Stimulated activated CD4-positive, alpha-beta T cell treated with anti-CD3 and anti-CD28 coated beads, Interleukin-4, amount 100 ng/mL, for 24 hours (primary cell): ENCODE measurements around the gene CSTB.
"Not testable (repeated sequence)": the region's sequence is repeated elsewhere in the genome, so short reads cannot be mapped to it uniquely, and the experiment has no call there.

ENCODE experiments used
- DNase-seq: peaks from one replicate; pipeline ENCODE4 v3.0.0-alpha.2; 2020

Gene CSTB, protein sequence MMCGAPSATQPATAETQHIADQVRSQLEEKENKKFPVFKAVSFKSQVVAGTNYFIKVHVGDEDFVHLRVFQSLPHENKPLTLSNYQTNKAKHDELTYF

DNA sequence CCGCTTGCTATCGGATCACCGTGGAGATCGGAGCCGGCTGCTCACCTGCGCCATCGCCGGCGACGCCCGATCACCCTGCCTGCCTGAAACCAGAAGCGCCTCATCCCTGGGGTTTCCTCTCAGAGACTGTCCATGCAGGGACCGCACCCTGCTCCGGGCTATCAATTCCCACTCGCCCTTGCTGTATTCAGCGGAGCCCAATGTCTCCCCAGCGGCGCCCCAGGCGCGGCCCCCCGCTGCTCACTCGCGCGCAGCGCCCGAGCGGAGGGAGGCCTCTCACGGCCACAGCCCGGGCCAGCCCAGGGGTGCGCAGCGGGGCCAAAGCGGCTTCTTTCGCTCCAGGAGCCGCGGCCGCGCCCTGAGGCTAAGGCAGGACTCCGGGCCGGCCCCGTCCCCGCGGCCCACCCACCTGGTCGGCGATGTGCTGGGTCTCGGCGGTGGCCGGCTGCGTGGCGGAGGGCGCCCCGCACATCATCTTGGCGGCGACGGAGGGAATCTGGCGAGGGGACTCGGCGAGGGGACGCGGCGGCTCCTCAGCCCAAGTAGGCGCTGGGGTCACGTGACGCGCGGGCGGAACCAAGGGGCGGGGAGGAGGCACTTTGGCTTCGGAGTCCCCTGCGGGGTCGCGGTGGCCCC lies at the start of gene CSTB:
Gene CSTB (minus strand): TSS at position 514 of the 636 bp plus-strand sequence. CDS start 39 bp downstream, at position 475.
- peak; percentile 85 for DNase-seq

DNA sequence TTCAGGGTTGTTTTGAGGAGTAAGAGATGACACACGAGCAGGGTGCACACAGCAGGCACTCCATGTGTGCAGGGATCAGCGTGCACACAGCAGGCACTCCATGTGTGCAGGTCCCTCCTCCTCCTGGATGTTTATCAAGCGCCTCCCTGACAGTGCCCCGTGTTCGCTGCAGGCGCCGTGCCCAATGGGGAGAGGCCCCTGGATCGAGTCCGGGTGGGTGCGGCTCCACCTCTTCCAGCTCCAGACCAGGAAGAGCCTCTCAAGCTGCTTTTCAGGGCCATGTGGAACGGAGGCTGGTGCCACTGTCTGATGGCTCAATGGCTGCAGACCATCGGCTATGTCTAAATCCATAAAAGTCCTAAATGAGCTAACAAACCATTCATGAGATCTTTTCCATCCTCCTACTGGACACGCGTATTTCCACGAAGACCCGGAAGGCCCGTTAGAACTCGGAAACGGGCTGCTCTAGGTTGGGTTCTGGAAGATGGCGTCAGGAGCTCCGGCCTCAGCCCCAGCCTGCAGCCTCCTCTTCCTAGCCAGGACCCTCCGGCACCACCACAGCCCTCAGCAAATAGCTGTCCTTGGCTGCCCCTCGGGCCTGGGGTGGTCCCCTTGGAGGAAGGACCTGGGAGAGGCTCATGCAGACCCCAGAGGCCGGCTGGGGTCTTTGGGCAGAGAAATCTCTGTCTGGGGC lies 49.3 kb upstream of the CSTB start:
- DNase-seq = no peak

DNA sequence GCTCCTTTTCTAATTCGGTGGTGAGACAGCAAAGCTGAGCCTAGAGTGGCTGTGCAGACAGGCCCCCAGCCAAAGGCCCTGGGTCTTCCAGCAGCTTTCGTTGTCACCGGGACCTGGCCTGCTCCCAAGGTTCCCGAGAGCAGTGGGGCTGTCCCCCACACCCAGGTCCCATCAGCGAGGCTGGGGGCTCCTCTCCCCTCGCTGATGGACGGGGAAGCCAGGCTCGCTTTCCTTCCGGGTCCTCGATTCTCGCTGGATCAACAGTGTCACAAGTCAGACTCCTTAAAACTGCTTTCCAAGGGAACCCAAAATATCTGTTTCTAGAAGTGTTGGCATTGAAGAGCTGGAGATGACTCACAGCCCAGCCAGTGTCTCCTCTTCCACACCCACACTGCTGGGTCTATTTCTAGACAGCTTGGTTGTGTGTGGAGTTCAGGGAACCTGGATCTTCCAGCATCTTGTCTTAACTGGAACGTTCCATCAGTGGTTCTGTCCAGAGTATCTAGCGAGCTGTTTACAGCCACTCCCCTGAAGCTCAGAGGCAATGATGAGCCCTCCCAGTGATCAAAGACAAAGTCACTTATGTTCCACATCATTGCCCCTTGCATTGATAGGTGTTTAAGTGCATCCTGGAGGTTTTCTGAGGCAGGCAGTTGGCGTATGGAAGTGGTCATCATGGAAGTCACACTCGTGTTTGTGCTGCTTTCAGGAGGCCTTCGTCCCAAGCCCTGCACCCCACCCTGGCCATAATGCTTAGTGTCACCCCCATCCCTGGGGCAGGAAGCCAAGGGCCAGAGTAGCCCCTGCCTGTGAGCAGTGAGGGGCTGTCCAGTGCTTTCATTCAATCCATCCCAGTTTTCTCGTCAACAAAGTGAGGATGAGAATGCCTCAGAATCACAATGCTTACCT lies 48.5 kb upstream of the CSTB start:
- no peak for DNase-seq

DNA sequence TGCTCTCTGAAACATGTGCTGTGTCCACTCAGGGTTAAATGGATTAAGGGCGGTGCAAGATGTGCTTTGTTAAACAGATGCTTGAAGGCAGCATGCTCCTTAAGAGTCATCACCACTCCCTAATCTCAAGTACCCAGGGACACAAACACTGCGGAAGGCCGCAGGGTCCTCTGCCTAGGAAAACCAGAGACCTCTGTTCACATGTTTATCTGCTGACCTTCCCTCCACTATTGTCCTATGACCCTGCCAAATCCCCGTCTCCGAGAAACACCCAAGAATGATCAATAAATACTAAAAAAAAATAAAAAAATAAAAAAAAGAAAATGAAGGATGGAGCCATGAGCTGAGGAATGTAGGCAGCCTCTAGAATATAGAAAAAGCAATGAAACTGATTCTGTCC lies 46.6 kb upstream of the CSTB start:
- not testable (repeated sequence) for DNase-seq

DNA sequence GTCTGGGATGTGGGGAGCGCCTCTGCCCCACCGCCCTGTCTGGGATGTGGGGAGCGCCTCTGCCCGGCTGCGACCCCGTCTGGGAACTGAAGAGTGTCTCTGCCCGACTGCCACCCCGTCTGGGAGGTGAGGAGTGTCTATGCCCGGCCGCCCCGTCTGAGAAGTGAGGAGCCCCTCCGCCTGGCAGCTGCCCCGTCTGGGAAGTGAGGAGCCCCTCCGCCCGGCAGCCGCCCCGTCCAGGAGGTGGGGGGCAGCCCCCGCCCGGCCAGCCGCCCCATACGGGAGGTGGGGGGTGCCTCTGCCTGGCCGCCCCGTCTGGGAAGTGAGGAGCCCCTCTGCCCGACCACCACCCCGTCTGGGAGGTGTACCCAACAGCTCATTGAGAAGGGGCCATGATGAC lies 46.1 kb upstream of the CSTB start:
- DNase-seq = not testable (repeated sequence)

DNA sequence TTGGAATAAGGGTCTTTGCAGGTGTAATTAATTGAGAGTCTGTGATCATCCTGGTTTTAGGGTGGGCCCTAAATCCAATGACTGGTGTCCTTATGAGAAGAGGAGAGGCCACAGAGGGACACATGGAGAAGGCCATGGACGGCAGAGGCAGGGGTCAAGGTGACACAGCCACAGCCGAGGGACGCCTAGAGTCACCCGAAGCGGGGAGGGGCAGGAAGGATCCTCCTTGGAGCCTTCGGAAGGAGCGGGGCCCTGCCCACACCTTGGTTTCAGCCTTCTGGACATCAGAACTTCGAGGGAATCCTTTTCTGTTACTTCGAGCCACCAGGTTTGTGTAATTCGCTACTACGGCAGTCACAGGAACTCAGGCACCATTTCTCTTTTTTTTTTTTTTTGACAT lies 44.4 kb upstream of the CSTB start:
- DNase-seq = no peak

DNA sequence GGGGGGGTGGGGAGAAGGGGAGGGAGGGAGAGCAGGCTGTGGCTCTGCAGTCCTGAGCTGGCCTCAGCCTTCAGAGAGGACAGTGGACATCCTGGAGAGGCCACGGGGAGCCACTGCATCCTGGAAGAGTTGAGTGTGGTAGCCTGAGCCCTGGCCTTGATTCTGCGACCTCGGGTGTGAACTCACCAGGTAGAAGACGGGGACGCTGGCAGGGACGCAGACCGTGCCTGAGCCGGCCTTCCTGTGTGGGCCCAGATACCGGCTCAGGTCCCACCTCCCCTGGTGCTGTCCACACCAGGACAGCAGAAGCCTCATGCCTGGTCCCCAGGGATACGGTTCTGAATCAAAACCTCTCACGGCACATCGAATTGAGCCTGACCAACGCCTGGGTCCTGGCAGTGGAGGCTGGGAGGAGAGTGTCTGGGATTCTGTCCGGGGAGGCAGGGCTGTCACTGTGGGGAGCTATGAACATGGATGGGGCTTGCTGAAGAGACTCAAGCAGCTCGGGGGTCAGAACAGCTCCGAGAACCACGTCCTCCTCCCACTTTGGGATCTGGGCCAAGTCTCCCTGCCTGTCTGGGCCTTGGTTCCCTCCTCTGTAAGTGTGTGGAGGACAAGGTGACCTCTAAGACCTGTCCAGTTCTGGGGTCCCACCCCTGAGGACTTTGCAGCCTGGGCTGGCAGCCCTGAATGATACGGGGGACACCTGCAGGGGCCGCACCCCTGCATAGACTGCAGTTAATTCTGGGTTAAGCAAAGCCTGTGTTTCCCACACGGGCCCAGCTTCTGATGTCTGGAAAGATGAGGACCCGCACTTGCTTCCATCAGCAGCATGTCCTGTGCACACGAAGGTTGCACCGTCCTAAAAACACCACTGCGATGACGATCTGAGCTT lies 43.6 kb upstream of the CSTB start:
- DNase-seq = no peak

DNA sequence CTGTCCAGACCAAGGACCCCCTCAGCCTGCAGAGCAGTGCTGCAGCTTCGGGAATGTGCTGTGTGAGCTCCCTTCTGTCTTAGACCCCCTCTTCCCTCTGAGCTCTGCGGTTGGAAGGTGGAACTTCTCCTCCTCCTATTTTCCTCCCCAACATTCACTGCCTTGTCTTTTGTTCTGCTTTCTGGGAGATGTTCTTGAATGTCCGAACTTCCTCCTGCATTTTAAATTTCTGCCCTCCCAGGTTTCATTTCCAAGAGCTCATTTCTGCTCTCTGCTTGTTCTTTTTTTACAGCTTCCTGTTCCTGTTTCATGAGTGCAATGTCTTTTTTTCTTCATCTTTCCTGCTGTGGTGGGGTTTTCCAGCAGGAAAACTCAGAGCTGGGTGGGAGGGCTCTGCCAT lies 42.6 kb upstream of the CSTB start:
- DNase-seq = no peak

DNA sequence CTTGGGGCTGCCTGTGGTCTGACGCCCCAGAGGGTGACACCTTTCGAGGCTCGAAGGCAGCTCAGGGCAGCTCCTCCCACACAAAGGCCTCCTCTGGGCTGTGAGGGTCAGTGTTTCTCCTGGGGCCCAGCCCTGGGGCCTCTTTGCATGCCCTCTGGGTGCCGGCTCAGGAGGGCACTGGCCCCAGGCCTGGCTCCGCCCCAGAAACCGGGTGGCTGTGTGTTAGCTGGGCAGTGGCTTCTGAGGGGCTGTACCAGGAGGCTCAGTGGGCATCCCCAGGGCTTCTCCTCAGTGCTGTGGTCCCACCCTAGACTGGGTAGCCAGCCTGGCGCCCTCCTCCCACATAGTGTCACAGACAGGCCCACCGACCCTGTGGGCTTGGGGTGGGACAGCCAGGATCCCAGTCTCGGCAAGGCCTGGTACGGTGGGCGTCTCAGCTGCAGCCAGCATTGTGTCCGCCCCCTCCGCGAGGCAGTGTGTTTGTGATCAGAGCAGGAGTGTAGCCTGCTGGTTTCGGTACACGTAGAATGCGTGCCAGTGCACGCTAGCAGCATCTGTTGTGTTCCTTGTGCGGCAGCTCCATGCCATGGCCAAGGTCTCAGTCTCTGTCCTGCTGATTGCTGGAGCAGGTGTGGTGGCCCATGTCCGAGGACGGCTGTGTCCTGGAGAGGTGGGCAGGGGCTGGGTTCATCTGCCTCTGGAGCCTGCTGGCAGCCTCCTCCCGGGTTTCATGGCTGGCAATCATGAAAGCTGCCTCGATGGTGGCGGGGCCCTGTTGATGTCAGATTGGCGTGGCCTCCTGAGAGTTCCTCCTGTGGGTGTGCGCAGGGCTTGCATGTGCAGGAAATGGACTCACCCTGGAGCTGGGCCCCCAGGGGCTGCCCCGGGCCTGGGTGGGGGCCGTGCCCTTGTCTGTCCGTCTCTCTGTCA lies 41.3 kb upstream of the CSTB start:
- DNase-seq = no peak

DNA sequence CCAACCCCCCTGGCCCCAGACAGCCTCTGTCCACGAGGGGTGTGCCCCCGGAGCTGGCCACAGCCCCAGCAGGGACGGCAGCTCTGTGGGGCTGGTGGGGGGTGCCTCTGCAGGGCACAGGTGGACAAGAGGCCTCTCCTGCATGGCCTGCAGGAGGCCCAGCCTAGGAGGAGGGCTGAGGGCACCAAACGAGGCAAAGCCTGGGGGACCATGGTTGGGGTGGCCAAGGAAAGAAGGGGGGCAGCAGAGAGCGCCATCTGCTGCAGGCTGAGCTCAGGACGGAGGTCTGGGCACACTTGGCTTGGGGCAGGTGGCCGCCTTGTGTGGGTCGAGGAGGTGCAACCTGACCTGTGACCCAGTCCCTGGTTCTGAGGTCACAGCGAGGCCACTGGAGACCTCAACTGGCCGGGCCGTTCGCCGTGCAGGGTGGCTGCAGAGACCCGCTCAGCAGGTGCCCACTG lies 40.5 kb upstream of the CSTB start:
- no peak for DNase-seq

DNA sequence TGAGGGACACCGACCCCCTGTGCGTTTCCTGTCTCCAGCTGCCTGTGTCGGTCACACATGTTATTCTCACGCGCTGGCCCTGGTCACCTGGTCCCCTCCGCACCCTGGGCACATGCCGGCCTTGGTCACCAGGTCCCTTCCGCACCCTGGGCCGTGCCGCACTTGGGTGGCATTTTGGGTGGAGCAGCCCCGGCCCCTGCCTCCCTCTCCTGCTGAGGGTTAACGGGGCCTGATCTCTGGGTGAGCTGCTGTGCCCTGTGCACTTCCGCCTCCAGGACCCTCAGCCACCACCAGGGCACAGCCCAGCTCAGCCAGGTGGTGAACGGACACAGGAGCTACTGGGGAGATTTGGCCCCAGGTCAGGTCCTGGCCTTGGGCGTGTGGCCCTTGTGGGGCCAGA lies 39.9 kb upstream of the CSTB start:
- DNase-seq = no peak

DNA sequence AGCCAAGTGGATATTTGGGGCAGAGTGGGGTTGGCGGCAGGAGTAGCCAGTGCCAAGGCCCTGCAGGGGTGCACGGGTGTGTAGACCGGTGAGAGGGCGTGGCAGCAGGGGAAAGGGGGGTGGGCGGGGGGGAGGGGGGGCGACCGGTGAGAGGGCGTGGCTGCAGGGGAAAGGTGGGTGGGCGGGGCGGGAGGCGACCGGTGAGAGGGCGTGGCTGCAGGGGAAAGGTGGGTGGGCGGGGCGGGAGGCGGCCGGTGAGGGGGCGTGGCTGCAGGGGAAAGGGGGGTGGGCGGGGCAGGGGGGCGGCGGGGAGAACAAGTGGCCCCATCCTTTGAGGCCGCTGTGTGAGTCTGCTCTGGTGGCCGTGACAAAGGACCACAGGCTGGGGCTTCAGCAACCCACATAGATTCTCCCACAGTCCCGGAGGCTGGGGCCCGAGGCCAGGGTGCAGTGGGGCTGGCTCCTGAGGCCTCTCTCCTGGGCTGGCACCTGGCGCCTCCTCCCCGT lies 39.1 kb upstream of the CSTB start:
- DNase-seq = no peak

DNA sequence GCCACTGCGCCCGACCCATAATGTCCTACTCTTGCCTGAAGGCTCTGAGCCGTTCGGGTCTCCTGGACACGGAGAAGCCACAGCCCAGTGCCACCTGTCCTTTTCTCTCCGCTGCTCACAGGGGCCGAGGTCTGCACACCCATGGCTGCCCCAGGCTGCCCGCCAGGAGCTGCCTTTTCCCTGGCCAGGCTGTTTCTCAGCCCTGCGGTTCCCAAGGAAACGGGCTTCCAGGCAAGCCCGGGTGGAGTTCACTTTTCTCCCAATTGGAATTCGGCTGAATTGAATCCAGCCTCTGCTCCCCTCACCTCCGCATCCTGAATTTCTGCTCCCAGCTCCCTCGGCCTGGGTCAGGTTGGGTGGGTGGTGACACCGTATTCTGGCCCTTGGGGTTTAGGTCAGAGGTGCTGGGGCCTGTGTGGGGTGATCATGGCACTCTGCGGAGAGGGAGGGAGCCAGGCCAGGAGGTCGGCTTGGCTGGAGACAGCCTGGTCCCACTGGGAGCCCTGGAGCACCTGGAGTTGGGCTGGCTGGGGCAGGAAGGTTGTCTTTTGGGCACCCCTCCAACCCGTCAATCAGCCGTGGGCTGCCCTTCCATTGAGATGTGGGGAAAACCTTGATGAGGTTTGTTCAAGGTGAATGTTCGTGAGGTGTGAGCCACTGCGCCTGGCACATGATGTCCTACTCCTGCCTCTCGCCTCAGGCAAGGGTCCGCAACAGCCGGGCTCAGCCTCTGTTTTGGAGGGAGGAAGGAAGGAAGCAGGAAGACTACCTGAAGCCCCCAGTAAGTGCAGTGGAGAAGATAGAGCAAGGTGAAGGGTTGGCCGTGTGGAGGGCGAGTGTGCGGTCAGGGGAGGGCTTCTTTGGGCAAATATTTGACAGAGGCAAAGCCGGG lies 38.4 kb upstream of the CSTB start:
- no peak for DNase-seq

DNA sequence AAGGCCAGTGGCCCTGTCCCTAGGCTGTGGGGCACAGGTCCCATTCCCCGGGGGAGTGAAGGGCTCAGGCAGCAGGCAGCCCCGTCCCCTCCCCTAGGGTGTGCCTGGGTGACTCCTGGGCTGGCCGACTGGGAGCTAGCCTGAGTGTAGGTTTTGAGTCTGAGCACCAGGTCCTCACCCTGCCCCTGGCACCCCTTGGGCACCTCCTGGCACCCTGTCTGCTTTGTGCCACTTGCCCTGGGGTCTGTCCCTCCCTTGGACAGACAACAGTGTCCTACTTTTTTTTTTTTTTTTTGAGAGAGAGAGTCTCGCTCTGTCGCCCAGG lies 37.5 kb upstream of the CSTB start:
- no peak for DNase-seq

DNA sequence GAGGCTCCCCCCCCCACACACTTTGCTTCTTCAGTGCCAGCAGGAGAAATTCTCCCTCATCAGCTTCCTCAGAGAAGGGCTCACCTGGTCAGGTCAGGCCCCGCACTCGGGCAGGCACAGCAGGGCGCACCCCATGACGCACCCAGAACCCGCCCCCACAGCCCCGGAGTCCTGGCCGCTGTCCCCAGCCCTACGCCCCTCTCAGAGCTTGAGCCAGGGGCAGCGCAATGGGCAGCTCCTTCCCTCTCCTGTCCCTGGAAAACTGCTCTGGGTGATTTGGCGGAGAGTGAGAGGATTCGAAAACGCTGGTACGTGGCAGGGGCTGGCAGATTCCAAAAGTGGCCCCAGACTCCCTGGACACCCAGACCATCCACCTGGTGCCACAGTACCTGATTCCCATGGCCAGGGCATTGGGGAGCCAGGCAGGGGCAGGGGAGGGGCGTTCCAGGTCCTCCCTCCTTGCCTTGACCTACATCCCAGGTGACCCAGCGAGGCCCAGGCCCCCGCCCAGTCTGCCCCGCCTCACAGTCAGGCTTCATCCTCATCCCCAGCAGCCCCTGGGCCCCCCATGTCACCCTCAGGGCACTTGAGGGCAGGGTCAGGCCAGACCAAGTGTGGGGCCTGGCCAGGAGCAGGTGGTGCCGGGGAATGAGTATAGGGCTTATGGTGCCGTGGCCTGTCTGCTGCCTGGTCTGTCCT lies 37.0 kb upstream of the CSTB start:
- no peak for DNase-seq

DNA sequence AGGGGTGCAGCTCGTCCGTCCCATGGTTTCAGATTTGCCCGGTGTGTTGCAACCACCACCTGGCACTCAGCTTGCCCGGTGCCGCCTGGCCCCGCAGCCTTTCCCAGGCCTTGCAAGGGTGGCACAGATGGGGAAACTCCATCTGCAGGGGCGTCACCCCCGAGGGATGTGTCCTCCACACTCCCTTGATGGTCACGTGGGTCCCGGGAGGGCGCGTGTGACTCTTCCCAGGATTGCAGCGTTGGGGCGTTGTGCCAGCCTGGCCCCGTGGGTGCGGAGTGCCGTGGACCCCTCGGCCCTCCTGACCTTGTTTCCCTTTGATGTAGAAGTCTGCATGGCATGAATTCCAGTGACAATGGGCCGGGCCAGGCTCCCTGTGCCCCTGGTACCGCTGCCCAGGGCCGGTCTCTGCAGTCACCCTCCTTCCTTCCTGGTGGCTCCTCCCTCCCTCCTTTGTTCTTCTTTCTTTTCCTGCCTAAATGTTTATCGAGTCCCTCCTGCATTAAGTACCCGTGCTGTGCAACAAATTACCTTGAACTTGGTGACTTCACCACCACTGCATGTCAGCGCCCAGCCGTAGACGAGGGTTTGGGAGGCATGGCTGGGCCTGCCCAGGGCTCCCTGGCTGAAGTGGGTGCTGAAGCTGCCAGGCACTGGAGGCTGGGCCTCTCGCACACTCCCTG lies 36.2 kb upstream of the CSTB start:
- DNase-seq = no peak

DNA sequence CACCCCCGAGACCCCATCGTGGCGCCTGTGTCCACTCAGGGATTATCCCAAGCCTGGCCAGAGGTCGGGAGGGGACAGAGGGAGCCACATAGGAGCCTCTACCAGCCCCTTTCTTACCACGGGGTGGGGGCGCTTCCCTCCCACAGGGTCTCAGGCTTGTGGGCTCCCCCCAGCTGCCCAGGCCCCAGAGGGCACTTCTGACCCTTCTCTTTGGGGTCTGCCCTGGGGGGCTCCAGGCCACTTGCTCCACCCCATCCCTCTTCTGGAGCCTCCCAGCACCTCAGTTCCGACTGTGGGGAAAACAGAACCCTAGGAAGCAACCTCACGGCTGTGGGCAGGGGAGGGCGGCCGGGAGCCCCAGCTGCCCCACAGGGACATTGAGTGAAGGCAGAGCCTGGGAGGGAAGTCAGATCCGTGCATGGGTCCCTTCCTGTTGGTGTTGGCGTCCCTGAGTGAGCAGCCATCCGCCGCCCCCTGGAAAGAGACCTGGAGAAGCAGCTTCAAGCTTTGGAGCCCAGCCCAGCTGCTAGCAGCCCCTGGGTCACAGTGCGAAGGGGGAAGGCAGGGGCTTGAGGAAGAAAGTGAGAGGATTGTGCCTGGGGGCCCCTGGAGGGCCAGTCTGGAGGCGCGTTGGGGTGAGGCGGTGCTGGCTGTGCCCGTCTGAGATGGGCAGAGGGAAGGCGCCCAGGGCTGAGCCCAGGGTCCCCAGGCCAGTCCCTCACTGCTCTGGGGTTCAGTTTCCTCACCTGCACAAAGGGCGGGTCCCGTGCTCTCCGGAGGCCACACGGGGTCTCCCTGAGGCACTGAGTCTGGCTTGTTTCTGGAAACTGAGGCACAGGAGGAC lies 35.4 kb upstream of the CSTB start:
- no peak for DNase-seq
